ENCODE data around the gene ANO7.
"Not testable (repeated sequence)": the region's sequence is repeated elsewhere in the genome, so short reads cannot be mapped to it uniquely, and the experiment has no call there.

The ANO7 gene

DNA sequence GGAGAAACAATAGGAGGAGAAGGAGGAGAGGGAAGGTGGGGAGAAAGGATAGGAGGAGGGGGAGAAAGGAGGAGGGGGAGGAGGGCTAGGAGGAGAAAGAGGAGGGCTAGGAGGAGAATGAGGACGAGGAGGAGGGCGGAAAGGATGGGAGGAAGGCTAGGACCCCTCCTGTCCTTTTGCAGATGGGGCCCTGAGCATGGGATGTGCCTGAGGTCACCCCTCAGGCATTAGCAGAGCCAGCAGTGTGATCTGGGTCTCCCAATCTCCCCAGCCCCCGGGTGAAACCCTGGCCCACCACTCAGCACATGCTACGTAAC lies 601 bp upstream of the ANO7 start:
- in situ Hi-C loops (cut with MboI; ENCODE audit: low pct_unique_long_range_greater_than_20kb, low sequenced_read_pairs) = no loop called here
- DNase-seq = no peak

- in situ Hi-C loops (cut with MboI; ENCODE audit: low pct_unique_long_range_greater_than_20kb, low sequenced_read_pairs) = no loop called here
- DNase-seq = no peak
These were observed 797 bp downstream of the ANO7 start for GRCh38 chr2:241189093-241189855.

GRCh38 chr2:241189856-241190201 lies 1.4 kb downstream of the ANO7 start:
- no peak for DNase-seq
- in situ Hi-C loops (cut with MboI; ENCODE audit: low pct_unique_long_range_greater_than_20kb, low sequenced_read_pairs) = no loop called here

DNA sequence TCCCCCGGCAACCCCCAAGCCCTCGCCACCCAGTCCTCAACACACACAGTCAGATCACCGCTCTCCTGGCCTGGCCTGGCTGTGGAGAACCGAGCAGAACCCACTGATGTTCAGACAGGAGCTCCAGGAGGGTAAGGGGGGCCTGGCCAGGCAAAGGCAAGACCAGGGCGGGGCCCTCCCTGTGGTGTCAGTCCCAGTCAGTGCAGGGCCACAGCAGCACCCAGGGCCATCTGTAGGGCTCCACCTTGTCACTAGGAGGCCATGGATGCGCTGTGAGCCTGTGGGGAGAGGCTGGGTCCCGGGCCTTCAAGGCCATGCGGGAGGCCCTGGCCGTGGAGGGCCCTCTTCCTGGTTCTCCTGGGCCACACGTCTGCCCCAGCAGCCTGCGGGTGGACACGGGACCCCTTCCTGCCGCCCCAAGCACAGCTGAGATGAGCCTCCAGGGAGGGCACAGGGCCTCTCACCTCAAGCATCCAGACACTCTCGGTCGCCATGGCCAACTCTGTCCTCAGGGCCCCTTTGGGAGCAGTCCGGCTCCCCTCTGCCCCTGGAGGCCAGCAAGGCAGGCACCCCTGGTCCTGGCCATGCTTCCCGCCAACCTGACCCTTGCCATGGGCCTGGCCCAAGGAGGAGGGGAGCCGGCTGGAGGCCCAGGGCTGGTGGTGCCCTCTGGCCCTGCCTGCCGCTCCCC lies 2.0 kb downstream of the ANO7 start:
- DNase-seq = no peak
- in situ Hi-C loops (cut with MboI; ENCODE audit: low pct_unique_long_range_greater_than_20kb, low sequenced_read_pairs) = no loop called here

- in situ Hi-C loops (cut with MboI; ENCODE audit: low pct_unique_long_range_greater_than_20kb, low sequenced_read_pairs) = no loop called here
- no peak for DNase-seq
These were observed 2.6 kb downstream of the ANO7 start for GRCh38 chr2:241191081-241191480.

DNA sequence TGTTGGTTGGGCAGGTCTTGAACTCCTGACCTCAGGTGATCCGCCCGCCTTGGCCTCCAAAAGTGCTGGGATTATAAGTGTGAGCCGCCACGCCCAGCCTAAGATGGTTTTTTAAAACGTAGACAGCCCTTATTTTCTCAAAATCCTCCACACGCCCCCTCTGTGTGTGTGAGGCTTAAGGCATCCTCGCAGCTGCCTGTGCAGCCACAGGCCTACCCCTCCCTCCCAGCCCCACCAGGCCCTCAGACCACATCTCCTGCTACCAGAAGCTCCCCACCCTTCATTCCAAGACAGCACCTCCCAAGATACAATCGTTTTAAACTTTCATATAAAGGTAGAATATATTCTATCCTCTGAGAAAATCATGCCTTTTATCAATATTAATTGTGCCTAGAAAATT lies 4.8 kb downstream of the ANO7 start:
- in situ Hi-C loops (cut with MboI; ENCODE audit: low pct_unique_long_range_greater_than_20kb, low sequenced_read_pairs) = no loop called here
- no peak for DNase-seq

GRCh38 chr2:241194811-241195210 lies 6.3 kb downstream of the ANO7 start:
- in situ Hi-C loops (cut with MboI; ENCODE audit: low pct_unique_long_range_greater_than_20kb, low sequenced_read_pairs) = no loop called here
- no peak for DNase-seq

GRCh38 chr2:241195506-241196130 lies 7.1 kb downstream of the ANO7 start:
- in situ Hi-C loops (cut with MboI; ENCODE audit: low pct_unique_long_range_greater_than_20kb, low sequenced_read_pairs) = no loop called here
- no peak for DNase-seq

- in situ Hi-C loops (cut with MboI; ENCODE audit: low pct_unique_long_range_greater_than_20kb, low sequenced_read_pairs); DNase-seq: not testable (repeated sequence)
These were observed 8.8 kb downstream of the ANO7 start for GRCh38 chr2:241197246-241197645.

- DNase-seq = no peak
- in situ Hi-C loops (cut with MboI; ENCODE audit: low pct_unique_long_range_greater_than_20kb, low sequenced_read_pairs) = no loop called here
These were observed 9.5 kb downstream of the ANO7 start for GRCh38 chr2:241197947-241198346.

GRCh38 chr2:241198381-241199279 lies 10.2 kb downstream of the ANO7 start:
- no peak for DNase-seq
- in situ Hi-C loops (cut with MboI; ENCODE audit: low pct_unique_long_range_greater_than_20kb, low sequenced_read_pairs) = no loop called here

- no peak for DNase-seq
- in situ Hi-C loops (cut with MboI; ENCODE audit: low pct_unique_long_range_greater_than_20kb, low sequenced_read_pairs) = no loop called here
These were observed 10.8 kb downstream of the ANO7 start for GRCh38 chr2:241199286-241199685.

GRCh38 chr2:241199897-241200821 lies 11.7 kb downstream of the ANO7 start:
- in situ Hi-C loops (cut with MboI; ENCODE audit: low pct_unique_long_range_greater_than_20kb, low sequenced_read_pairs) = no loop called here
- DNase-seq = no peak

DNA sequence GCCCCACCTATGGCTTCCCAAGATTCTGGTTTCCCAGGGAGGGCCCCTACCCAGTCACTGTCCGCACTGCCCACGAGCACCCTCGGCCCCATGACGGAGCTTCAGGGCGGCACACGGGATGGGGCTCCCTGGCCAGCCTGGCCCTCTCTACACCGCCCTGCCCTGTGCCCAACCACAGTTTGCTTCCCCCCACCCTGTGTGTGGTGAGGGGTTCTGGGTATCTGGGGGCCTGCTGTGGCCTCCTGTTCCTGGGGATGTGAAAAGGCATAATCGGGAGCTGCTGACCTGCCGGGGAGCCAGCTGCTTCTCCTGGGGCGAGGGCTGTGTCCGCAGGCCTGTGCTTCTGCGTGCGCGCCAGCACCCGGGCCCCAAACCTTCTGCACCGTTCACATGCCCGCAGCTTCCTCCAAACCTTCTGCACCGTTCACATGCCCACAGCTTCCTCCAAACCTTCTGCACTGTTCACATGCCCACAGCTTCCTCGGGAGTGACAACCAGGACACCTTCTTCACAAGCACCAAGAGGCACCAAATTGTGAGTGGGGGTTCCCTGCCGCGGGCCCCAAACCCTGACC lies 12.4 kb downstream of the ANO7 start:
- in situ Hi-C loops (cut with MboI; ENCODE audit: low pct_unique_long_range_greater_than_20kb, low sequenced_read_pairs) = no loop called here
- DNase-seq = no peak

DNA sequence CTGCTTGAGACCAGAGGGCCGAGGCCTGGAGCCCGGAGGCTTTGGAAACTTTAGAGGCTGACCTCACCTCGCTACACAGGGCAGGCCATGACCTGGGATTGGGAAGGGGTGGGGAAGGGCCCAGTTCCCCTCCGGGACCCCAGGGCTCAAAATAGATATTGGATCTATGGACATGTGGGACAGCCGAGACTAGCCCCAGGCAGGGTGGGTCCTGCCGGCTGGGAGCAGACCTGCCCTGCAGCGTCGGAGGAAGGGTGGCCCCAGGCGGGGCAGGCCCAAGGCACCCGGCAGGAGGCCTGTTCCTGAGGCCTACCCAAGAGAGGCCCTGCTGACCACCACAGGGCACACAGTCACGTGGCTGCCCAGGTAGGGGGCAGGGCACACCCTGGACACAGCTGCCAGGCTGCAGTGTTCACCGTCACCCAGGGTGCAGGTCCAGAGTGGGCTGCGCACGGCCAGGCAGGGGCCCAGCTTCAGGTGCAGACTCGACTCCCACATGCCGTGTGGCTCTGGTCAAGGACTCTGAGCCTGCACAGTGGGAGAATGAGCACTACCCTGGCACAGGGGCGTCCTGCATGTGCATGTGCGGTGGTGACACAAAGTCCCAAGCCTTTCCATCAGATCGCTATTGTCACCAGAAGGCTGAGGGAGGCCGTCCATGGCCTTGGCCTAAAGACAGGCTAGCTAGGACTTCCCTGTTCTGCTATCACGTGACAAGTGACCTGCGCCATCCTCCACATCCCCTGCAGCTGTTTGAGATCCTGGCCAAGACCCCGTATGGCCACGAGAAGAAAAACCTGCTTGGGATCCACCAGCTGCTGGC lies 13.2 kb downstream of the ANO7 start:
- in situ Hi-C loops (cut with MboI; ENCODE audit: low pct_unique_long_range_greater_than_20kb, low sequenced_read_pairs) = no loop called here
- DNase-seq = no peak

DNA sequence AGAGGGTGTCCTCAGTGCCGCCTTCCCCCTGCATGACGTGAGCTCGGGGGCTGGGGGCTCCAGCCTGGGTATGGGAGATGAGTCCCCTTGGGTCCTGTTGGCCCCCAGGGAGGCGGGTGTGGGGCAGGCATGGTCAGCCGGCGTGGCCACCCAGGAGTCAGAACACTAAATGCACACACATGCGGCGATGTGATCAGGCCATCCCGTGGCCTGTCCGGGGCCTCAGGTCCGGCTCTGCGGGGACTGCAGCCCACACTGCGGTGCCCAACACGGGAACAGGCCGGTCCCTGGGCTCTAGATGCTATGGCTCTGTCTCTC lies 13.8 kb downstream of the ANO7 start:
- in situ Hi-C loops (cut with MboI; ENCODE audit: low pct_unique_long_range_greater_than_20kb, low sequenced_read_pairs) = no loop called here
- no peak for DNase-seq

DNA sequence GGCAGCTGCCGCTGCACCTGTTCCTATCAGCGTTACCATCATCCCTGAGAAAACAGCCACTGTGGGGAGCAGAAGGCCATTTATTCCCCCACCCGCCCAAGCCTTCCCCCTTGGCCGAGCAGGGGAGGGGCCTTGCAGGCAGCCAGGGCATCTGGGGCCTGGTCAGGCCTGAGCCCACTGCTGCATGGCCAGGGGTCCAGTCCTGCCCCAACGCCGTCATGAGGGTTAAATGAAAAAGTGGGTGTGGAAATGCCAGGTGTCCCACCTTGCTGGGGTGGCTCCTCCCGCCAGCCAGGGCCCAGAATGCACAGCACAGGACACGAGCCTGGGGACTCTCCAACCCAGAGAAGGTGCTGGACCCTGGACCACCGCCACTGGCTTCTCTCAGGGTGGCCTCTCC lies 14.2 kb downstream of the ANO7 start:
- in situ Hi-C loops (cut with MboI; ENCODE audit: low pct_unique_long_range_greater_than_20kb, low sequenced_read_pairs) = no loop called here
- DNase-seq = no peak

All from KBM-7 (cell line).